Heart left ventricle (tissue), 13 donors: Measurements from ENCODE around the gene AQP2.

Experiments
- POLR2A ChIP-seq, 2 donors: fragments of 450-650 bp; IDR thresholded peaks; one replicate each; pipeline ENCODE4 v1.6.1; 2017; ENCODE audit warnings: antibody characterized with exemption in 2 of 2, mild to moderate bottlenecking in 2 of 2, moderate library complexity in 2 of 2
- TF ChIP-seq, protein P1 (sequence below), 12 donors: fragments of 200-600 bp; sonication (generic) in 4 of 12; IDR thresholded peaks; one replicate each; pipeline versions ENCODE4 v1.5.0 to v1.8.0; 2018 to 2022; ENCODE audit warnings: antibody characterized with exemption in 12 of 12, mild to moderate bottlenecking in 5 of 12
- donor health status: ischemic (EF 13 %, LVEDD 7.1; RV severe dilation, severe dysfunction).
- donor health status: DM: no; HTN: yes; CAD: no.
- donor health status: DM: no; HTN: no; CAD: no.
- donor health status: ischemic (EF 25% LVEDD 6.9; RV normal size, moderate dysfunction).
- donor health status: ischemic (EF 25% LVEDD 5.7; RV mildly dilated, moderate dysfunction).
- donor health status: ischemic (EF 35%, LVEDD 5.7; RV mildly dilated, moderate dysfunction).
- donor health status: nonischemic (EF 11% LVEDD 7.7; RV severe dilation, severe dysfunction).
- donor health status: DM: yes; HTN: yes; CAD: no.
- donor health status: PGD.
- donor health status: ischemic (EF 29% LVEDD 5.4; RV normal size, mild dysfunction).
- donor health status: nonischemic (EF 23%, LVEDD 6.1; RV moderate dilation, normal function).

DNA sequence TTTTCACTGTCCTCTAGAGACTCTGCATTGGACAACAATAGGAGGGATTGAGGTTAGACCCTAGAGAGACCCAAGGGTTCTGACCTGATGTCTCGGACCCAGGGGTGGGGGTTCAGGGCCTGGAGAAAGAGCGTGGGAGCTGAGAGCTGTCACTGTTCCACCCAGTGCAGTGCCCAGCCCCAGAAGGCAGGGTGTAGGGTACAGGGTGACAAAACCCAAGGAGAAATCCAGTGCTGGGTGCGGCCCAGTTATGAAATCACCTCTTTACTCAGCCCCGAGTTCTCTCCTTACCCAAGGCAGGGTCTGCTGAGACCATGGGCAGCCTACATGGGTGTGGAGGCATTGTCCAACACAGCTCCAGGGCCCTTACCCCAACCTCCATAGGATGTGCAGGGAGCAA, 2.6 kb downstream of the AQP2 start:
- TF ChIP-seq, protein P1, sequence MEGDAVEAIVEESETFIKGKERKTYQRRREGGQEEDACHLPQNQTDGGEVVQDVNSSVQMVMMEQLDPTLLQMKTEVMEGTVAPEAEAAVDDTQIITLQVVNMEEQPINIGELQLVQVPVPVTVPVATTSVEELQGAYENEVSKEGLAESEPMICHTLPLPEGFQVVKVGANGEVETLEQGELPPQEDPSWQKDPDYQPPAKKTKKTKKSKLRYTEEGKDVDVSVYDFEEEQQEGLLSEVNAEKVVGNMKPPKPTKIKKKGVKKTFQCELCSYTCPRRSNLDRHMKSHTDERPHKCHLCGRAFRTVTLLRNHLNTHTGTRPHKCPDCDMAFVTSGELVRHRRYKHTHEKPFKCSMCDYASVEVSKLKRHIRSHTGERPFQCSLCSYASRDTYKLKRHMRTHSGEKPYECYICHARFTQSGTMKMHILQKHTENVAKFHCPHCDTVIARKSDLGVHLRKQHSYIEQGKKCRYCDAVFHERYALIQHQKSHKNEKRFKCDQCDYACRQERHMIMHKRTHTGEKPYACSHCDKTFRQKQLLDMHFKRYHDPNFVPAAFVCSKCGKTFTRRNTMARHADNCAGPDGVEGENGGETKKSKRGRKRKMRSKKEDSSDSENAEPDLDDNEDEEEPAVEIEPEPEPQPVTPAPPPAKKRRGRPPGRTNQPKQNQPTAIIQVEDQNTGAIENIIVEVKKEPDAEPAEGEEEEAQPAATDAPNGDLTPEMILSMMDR (IDR thresholded peaks at IDR 0.05), result no peak
- TF ChIP-seq POLR2A (IDR thresholded peaks at IDR 0.05), result no peak
